HFFc6 (cell line): ENCODE measurements around the gene PGAP1. TPM values are rescaled to one million over a fixed set of nuclear protein-coding genes. Genes with fewer than 3 reads are reported as not detected.

Source experiments
- DNase-seq: peaks from one replicate; pipeline ENCODE4 v3.0.0-alpha.2; 2018
- H3K27ac Mint-ChIP-seq: 2 replicates; pipeline ENCODE4 v1.8.0; 2020; ENCODE audit warnings: mild to moderate bottlenecking, mixed read lengths
- H3K27me3 Mint-ChIP-seq: 2 replicates; pipeline ENCODE4 v1.8.0; 2021; ENCODE audit warnings: mild to moderate bottlenecking, moderate library complexity, mixed read lengths; ENCODE audit not compliant: insufficient read depth
- H3K36me3 Mint-ChIP-seq: 2 replicates; pipeline ENCODE4 v1.8.0; 2021; ENCODE audit warnings: low read depth, mixed read lengths
- H3K4me1 Mint-ChIP-seq: 2 replicates; pipeline ENCODE4 v1.8.0; 2020; ENCODE audit warnings: low read depth, mixed read lengths
- H3K4me3 Mint-ChIP-seq: 2 replicates; pipeline ENCODE4 v1.8.0; 2020; ENCODE audit warnings: mild to moderate bottlenecking, moderate library complexity, mixed read lengths
- H3K9me3 Mint-ChIP-seq: 2 replicates; pipeline ENCODE4 v1.8.0; 2020; ENCODE audit warnings: mild to moderate bottlenecking, mixed read lengths
- total RNA-seq, 6 experiments: library from RNA; stranded (reverse); fragmentation: NEBNext Ultra II Directional; extraction: Animal tissue kit (Norgen Biotek cat#: 25700); gene quantifications; 2 replicates in 1 of 6; 3 replicates in 5 of 6; pipeline ENCODE4 v1.2.3, GENCODE V29; 2021
- TF ChIP-seq, protein P1 (sequence below): fragments of 200-600 bp; sonication (generic); IDR thresholded peaks from 2 replicates; pipeline ENCODE4 v1.5.0; 2021; ENCODE audit warnings: antibody characterized with exemption, mild to moderate bottlenecking

PGAP1 gene
- total RNA-seq, 6 experiments from 2014 or later: 6.0 to 9.4 (median 7.3) TPM

DNA sequence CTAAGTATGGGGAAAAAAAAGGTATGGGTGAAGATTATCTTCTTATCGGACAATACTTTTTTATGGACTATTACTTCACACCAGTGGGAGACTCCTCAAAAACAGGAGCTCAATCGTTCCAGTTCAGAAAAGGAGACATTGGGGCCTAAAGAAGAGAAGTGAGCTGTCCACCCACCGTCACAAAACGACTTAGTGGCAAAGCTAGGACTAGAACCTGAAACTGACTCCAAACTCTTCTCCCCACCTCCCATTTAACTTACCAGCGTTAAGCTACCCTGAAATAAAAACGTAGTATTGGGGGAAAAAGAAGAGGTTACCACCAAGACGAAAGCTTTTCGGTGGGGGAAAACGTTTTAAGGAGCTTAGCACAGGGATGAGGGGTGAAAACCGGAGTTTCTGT, 127.5 kb downstream of the PGAP1 start:
- TF ChIP-seq, protein P1, sequence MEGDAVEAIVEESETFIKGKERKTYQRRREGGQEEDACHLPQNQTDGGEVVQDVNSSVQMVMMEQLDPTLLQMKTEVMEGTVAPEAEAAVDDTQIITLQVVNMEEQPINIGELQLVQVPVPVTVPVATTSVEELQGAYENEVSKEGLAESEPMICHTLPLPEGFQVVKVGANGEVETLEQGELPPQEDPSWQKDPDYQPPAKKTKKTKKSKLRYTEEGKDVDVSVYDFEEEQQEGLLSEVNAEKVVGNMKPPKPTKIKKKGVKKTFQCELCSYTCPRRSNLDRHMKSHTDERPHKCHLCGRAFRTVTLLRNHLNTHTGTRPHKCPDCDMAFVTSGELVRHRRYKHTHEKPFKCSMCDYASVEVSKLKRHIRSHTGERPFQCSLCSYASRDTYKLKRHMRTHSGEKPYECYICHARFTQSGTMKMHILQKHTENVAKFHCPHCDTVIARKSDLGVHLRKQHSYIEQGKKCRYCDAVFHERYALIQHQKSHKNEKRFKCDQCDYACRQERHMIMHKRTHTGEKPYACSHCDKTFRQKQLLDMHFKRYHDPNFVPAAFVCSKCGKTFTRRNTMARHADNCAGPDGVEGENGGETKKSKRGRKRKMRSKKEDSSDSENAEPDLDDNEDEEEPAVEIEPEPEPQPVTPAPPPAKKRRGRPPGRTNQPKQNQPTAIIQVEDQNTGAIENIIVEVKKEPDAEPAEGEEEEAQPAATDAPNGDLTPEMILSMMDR: no peak
- H3K36me3 Mint-ChIP-seq: peaks cover 17% of the 10 kb centered on the region
- no peaks in the 10 kb centered on the region for H3K9me3 Mint-ChIP-seq
- peak overlapping the region; percentile 97 for H3K4me3 Mint-ChIP-seq
- peak overlapping the region; percentile 92 for H3K27ac Mint-ChIP-seq
- peaks cover 42% of the 10 kb centered on the region for H3K4me1 Mint-ChIP-seq
- no peaks in the 10 kb centered on the region for H3K27me3 Mint-ChIP-seq
- DNase-seq: no peak

DNA sequence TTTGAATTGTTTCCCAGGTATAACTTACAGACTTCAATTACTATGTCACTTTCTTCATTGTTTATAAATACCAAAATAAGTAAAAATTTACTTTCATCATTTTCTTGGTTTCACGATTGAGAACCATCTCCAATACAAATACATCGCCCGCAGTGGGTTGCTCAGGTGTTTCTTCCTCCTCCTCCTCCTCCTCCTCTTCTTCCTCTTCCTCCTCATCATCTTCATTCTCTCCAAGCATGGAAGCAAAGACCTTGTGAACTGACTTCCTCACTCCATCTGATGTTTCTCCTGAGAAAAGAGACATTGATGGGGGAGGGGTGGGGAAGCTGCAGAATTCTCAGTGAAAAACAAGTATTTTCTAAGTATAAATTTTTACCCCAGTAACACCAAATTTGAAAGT, 133.6 kb downstream of the PGAP1 start:
- peaks cover 11% of the 10 kb centered on the region; the same call in 1 of the 2 replicates for H3K4me1 Mint-ChIP-seq
- H3K4me3 Mint-ChIP-seq: no peak overlapping the region
- no peaks in the 10 kb centered on the region for H3K27me3 Mint-ChIP-seq
- H3K9me3 Mint-ChIP-seq: no peaks in the 10 kb centered on the region
- no peak for DNase-seq
- H3K36me3 Mint-ChIP-seq: peaks cover 39% of the 10 kb centered on the region
- TF ChIP-seq, protein P1: no peak
- no peak overlapping the region; the same call in 1 of the 2 replicates for H3K27ac Mint-ChIP-seq

DNA sequence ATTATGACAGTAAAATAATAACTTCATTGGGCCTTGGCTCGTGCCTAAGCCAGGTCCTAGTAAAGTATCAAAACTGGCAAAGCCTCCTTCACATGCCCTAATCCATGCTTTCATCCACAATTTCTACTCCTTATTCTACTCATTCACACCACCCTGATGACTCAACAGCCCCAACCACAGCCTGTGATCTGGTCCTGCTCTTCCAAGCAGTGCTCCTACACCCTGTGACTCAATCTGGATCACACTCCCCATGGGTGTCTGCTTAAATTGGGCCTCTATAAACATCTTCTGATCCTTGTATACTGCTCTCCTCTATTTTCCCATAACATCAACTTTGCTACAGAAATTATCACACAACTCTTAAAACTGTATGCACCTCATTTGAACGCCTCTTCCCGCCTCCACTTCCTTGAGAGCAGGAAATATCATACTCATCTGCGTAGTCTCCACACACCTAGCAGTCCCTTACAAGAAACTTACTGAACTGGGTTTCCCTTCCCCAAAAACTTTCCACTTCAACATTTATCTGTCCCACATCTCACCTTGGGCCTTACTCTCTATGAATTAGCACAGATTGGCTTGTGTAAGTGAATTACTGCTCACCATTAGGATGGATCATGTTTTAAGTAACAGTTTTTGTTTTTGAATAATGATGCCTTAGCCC, 142.9 kb downstream of the PGAP1 start:
- peak; percentile 41 for DNase-seq
- H3K9me3 Mint-ChIP-seq: no peaks in the 10 kb centered on the region
- H3K36me3 Mint-ChIP-seq: peaks cover 27% of the 10 kb centered on the region
- peaks cover 15% of the 10 kb centered on the region for H3K4me1 Mint-ChIP-seq
- TF ChIP-seq, protein P1: no peak
- peak overlapping the region; percentile 40 for H3K27ac Mint-ChIP-seq
- no peaks in the 10 kb centered on the region for H3K27me3 Mint-ChIP-seq
- no peak overlapping the region for H3K4me3 Mint-ChIP-seq

Other genes with a start within 250 kb of the PGAP1 start
- 10 to 100 TPM; 23.1 to 40.8 (median 30.0) TPM for gene GTF3C3, start 127.0 kb downstream of the PGAP1 start, total RNA-seq
- gene C2orf66, start 117.4 kb downstream of the PGAP1 start, total RNA-seq: under 1 TPM in 1 of 6 experiments, not detected in 5; 0.09 TPM